ENCODE data around the gene FBXW7.
A peak's percentile ranks its signal among the peaks of the same experiment; 100 is the strongest.

Gene FBXW7

DNA sequence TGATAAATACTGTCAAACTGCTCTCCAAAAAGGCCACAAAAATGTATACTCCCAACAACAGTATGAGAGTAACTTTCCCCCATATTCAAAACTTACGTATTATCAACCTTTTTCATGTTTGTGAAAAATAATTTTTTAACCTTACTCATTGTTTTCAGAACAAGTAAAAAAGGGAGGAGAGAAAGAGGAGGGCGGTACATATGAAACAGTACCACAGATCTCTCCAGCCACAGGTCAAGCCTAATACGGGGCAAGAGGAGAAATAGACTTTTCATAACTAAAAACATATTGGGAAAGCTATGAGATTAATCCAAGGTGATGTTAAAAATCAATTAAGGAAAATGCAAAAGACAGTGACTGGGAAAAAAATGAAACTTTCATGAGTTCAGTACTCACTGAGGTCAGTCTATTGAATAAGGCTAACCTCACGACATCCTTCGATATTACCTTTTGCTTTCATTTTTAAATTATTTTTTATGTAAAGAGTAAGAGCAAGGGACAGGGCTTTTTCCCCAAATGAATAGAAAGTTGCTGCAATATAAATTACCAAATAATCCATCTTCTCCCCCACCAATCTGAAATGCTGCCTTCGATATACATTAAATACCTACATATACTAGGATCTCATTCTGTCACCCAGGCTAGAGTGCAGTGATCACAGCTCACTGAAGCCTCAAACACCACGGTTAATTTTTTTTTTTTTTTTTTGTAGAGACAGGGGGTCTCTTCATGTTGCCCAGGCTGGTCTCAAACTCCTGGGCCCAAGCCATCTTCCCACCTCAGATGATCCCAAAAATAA lies 25.3 kb downstream of the FBXW7 start:
- DNase-seq (ENCODE audit: low read depth in 2 of 2), result no peak

DNA sequence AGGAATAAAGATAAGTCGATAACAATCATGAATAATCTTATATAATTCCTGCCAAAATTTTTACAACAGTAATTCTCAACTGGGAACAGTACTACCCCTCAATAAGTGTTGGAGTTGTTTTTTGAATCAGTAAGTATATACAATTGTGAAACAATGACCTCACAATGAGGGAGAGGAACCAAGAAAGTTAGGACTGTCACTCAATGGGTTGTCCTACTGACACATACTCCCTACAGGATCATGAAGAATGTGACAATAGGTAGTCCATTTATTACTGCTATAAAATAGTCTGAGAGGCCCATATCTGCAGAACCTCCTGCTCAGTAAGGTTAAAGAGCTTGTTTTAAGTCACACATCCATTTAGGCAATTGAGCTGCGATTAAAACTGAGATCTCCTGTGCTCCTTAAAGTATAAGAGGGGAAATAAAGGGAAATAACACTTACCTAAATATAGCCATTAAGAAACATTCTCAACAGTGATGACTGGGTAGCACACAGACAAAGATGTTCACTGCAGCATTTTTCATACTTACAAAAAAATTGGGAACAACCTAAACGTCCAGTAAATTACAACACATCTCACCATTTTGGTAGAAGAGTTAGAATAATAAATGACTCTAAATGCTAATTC lies 26.2 kb downstream of the FBXW7 start:
- DNase-seq (ENCODE audit: low read depth in 2 of 2), result no peak

DNA sequence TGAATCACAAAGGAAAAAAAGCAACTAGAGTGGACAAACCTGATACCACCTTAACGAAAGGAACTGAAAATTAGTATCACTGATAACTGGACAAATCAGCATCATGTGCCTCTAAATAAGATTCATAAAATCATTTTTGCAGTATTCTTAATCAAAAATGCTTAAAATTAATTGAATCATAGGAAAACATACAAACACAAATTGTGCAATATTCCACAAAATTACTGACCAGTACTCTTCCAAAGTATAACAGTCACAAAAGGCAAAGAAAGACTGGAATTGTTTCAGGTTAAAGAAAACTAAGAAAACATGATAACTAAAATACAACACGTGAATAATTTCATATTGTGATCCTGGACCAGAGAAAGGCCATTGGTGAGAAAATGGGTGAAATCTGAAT lies 27.1 kb downstream of the FBXW7 start:
- no peak for DNase-seq (ENCODE audit: low read depth in 2 of 2)

DNA sequence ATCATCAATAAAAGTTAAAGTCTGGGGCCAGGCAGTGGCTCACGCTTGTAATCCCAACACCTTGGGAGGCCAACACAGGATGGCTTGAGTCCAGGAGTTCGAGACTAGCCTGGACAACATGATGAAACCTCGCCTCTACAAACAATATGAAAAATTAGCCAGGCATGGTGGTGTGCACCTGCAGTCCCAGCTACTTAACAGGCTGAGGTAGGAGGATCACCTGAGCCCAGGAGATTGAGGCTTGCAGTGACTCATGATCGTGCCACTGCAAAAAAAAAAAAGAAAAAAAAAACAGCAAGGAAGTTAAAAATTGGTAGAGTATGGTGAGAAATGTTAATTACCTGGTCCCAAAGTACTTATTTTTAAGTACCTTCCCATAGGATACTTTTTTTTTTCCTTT lies 27.5 kb downstream of the FBXW7 start:
- no peak for DNase-seq (ENCODE audit: low read depth in 2 of 2)

DNA sequence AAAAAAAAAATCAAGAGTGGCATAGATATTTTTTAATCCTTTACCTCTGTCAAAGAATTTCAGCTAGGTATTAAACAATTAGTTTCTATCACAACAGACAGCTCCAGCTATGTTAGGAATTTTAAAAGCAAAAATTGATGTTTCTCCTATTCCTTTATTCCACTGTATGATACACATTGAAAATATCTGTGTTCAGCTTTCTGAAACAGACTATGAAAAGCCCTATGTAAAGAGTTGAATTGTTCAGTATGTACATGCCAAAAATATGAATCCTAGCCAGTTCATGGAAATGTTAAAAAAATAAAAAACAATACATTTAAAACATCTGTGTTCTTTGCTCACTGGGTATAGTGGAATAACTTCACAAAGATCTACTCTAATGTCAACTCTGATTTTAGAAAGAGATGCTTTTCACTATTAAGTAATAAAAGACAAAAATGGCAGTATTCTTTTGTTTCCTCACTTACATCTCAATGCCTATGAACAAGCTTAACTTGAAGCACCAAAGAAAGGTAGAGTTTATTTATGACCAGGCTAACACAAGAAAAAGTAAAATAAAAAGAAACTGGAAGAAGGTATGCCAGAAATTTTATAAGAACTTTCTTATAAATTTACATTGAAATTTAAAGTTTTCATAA lies 32.1 kb downstream of the FBXW7 start:
- DNase-seq (ENCODE audit: low read depth in 2 of 2), result no peak

DNA sequence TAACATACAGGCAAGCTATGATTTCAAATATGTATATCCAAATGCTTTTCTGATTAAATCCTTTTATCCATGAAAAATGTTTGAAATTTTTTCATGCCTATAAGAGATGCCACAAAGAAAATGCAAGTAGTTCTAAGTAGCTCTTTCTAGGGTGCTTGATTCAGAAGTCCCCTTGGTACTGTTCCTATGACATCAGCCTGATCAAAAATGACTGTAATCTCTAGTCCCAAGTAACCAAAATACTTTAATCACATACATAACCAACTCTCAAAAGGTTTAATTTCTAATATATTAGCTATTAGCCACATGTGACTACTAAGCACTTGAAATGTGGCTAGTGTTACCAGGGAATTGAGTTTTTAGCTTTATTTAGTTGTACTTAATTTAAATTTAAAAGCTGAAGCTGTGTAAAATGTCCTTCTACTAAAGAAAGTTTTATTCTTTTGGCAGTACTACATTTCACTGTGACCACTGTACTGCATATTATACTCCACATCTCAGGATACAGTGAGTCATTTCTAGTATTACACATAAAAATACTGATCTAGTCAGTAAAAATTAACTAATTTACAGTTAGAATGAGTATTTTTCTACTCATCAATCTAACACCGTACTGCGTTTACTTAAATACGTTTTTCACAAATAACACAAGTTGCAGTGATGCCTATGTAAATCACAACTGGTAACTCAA lies 33.9 kb downstream of the FBXW7 start:
- DNase-seq (ENCODE audit: low read depth in 2 of 2), result no peak

DNA sequence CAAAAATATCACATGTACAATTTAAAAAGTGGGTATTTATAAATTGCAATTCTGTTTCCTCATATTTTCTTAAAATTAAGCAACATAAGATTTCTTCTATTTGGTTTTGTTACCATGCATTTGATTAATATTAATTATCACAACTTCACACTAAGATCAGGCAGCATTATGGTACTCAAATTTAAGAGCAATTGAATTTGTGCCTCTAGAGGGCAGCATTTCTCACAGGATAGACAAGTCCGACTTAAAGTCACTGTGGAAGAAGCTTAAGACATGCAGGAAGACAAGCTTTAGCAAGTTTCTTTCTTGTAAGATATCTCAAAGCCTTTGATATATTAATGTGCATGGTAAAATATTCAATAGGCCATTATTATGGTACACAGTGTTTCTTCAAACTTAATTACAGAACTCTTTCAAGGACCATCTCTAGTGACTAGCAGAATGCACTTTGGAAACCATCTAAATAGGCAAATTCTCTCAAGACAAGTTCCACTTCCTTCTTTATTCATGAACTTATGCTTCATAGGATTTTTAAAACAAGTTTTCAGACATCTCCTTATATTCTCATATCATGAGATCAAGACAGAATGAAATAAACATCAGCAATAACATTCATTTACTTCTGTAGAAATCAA lies 35.0 kb downstream of the FBXW7 start:
- DNase-seq (ENCODE audit: low read depth in 2 of 2), result peak in 1 of 2 donors; percentile 14

DNA sequence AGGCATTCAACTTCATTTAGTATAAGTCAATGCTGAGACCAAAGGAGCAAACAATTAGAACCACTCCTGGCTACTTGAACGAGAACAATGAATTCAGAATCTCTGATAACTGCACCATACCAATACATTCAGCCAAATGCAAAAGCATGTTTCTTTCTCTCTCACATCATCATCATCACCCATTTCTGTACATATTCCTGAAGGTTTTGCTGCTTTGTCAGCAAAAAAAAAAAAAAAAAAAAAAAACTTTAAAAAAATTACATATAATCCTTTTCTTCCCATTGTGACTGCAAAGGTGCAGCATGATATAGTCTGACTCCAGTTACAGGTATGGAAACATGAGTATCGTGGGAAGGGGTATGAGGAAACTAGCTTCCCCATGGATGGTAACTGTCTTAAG lies 35.6 kb downstream of the FBXW7 start:
- no peak for DNase-seq (ENCODE audit: low read depth in 2 of 2)

DNA sequence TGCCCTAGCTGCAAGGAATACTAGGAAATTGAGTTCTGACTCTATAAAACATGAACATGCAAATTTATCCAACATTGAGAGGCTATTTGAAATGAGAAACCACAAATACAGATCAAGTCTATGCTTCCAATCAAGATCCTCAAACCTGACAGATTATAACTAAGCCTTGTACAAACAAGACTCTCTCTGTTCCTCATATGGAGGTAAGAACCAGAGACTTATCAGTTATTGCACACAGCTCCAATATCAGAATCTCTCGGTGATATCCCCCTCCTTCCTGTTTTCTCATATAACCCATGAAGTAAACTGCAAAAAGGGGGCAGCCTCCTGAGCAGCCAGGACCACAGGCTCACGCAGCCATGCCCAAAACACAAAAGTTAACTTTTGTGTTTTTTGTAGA lies 36.5 kb downstream of the FBXW7 start:
- no peak for DNase-seq (ENCODE audit: low read depth in 2 of 2)

DNA sequence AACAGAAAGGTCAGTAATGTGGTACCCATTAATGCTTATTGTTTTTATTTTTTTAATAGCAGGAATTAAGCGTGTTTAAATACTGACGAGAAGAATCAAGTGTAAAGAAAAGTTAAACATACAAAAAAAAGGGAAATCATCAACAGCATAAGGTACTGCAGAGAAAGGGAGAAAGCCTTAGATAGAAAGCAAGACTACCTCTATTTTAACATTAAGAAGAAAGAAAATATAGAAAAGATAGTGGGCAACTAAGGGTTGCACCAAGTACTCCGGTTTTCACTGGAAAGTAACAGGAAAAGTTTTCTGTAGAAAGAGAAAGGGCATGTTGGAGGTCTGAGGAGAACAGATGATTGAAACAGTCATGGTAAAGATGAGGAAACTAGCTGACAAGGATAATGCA lies 41.9 kb downstream of the FBXW7 start:
- DNase-seq (ENCODE audit: low read depth in 2 of 2), result no peak

DNA sequence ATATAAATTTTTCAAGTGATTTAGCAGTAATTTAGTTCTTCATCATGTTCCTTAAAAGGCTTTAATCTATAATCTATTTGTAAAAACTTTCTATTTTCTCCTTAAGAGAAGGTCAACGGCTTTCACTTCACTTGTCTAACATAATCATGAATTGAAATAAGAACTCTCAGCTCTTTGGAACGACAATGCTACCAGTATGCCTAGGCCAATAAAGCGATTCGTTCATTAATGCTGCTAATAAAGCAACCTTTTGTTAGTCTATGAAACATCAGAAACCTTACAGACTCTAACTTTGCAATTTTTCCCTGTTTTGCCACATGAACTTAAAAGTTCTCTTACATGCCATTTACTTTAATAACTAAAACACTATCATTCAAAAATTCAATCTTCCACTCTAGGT lies 47.6 kb downstream of the FBXW7 start:
- DNase-seq (ENCODE audit: low read depth in 2 of 2), result no peak

DNA sequence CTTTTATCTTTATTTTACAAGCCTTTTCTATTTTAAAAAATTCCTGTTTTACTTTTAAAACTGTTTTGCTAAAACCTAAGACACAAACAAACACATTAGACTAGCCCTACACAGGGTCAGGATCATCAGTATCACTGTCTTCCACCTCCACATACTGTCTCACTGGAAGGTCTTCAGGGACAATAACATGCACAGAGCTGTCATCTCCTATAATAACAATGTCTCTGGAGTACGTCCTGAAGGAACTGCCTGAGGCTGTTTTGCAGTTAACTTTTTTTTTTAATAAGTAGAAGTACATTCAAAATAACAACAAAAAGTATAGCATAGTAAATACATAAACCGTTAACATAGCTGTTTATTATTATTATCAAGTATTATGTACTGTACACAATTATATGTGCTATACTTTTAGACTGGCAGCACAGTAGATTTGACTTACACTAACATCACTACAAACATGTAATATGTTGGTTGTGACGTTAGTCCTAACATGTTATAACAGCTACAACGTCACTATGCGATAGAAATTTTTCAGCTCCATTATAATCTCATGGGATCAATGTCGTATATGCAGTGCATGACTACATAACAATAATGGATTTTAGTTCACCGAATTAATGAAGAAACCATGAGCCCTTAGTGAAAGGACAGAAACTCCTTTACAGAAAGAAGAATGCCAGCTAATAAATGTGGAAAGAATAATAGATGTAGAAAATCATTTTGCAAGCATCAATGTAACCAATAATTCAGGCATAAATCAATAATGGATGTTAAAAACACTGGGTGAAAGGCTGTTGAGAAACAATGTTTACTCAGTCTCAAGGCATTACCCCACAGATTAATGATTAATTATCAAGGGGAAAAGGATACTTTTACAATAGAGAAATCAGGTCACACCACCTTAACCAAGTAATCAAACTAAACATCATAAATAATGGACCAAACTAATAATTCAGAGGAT lies 49.2 kb downstream of the FBXW7 start:
- DNase-seq (ENCODE audit: low read depth in 2 of 2), result no peak

DNA sequence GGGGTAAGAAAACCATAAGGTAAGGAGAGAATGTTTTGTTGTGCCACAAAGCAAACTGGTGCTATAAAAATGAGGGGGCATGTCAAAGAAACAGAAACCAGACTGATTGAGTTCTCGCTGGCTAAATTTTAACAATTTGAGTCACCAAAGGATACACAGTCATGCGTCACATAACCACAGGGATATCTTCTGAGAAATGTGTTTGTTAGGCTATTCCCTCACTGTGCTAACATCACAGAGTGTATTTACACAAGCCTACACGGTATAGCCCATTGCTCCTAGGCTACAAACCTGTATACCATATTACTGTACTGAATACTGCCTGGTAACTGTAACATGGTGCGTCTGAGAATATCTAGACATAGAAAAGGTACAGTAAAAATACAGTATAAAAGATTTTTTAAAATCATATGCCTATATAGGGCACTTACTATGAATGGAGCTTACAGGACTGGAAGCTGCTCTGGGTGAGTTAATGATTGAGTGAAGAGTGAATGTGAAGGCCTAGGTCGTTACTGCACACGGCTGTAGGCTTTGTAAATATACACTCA lies 50.1 kb downstream of the FBXW7 start:
- DNase-seq (ENCODE audit: low read depth in 2 of 2), result peak in 1 of 2 donors; percentile 4

DNA sequence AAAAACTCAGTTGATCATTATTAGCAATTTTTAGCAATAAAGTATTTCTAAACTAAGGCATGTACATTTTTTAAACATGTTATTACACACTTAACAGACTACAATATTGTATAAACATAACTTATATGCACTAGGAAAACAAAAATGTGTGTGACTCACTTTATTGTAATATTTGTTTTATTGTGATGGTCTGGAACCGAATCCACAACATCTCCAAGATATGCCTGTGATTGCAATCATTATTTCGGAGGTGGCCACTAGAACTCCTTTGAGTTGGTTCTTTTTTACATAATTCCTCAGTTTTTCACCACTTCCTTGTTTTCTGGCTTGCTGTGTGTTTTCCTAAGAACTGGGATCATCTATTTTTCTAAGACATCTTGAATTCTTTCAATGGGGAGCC lies 53.7 kb downstream of the FBXW7 start:
- no peak for DNase-seq (ENCODE audit: low read depth in 2 of 2)

DNA sequence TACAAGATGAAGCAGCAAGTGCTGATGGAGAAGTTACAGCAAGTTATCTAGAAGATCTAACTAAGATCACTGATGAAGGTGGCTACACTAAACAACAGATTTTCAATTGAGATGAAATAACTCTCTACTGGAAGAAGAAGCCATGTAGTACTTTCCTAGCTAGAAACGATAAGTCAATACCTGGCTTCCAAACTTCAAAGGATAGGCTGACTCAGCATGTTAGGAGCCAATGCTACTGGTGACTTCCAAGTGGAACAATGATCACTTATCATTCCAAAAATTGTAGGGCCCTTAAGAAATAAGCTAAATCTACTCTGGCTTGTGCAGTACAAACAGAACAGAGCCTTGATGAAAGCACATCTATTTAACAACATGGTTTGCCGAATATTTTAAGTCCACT lies 55.0 kb downstream of the FBXW7 start:
- DNase-seq (ENCODE audit: low read depth in 2 of 2), result no peak

DNA sequence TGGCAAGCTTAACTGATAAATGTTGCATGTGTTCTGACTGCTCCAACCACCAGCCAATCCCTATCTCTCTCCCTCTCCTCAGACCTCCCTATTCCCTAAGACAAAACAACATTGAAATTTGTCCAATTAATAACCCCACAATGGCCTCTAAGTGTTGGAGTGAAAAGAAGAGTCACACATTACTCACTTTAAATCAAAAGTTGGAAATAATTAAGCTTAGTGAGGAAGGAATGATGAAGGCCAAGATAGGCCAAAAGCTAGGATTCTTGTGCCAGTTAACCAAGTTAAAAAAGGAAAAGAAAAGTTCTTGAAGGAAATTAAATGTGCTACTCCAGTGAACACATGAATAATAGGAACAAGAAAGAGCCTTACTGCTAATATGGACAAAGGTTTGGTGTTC lies 55.6 kb downstream of the FBXW7 start:
- DNase-seq (ENCODE audit: low read depth in 2 of 2), result no peak

DNA sequence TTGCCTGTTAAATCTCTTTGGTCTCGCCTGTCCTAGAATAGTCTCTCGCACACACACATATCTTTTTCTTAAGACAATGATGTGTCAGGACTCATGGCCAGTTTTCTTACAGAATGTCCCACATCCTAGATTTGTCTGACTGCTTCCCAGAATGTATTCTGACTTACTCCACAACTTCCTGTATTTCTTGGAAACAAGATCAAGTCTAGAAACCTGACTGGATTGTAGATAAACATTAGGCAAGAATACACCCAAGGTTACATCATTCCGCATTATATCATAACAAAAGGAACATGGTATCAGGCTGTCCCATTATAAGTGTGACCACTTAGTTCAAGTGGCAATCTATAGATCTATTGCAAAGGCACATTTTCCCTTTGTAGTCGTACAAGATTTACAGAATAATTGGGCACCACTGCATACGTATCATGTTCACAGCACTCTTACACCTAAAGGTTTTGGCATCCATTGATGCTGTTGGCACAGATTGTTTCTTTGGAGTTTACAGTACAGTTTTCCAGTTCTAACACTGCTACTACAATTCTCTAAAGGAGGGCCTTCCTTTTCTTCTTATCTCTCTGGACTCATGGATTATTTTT lies 56.4 kb downstream of the FBXW7 start:
- DNase-seq (ENCODE audit: low read depth in 2 of 2), result no peak

DNA sequence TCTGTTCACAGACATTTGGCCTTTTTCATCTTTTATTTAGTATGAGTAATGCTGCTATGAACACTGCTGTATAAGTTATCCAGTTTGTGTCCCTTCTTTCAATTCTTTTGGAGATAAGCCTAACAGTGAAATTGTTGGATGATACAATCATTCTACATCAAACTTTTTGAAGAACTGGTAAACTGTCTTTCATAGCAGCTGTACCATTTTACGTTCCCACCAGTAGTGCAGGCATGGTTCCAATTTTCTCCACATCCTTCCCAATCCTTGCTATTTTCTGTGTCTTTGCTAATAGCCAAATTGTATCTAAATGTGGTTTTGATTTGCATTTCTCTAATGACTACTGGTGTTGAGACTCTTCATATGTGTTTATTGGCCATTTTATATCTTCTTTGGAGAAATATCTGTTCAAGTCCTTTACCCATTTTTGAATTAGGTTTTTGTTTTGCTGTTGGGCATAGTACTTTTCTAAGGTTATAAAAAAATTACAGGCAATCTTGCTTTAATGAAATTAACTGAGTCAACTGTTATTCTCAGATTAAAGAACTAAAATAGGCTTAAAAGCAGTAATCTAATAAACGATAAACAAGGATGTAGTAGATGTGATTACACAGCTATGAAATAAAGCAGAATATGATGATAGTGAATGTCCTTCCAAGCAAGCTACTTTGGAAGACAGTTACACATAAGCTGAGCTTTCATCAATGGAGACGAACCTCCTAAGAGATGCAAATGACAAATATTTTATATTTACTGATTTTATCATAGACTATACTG lies 57.2 kb downstream of the FBXW7 start:
- DNase-seq (ENCODE audit: low read depth in 2 of 2), result no peak

DNA sequence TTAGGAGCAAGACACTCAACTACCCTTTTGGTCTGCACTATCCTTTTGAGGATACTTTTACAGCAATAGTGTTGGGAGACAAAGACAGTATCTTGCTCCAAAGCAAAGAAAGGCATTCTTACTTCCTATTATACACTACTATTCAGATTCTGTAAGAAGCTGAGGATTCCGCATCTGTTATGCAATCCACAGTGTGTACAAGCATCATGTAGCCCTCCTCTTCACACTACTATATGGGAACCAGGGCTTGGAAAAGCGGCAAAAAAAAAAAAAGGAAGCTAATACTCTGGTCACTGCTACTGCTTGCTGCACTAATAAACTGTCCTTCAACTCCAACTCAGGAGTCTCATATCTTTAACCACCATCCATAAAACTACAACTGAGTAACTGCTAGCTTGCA lies 59.1 kb downstream of the FBXW7 start:
- DNase-seq (ENCODE audit: low read depth in 2 of 2), result no peak

All from stimulated activated CD8-positive, alpha-beta memory T cell treated with anti-CD3 and anti-CD28 coated beads, Interleukin-15, amount 100 ng/mL, for 48 hours (primary cell).